SJSA1 (cell line): ENCODE measurements around the gene SPATA33. TPM values are rescaled to one million over a fixed set of nuclear protein-coding genes. Genes with fewer than 3 reads are reported as not detected.

ENCODE experiments used
- DNase-seq, 2 experiments: peaks; one replicate each; pipeline ENCODE4 v3.0.0-alpha.2; 2015 to 2020; ENCODE audit warnings: low spot score in 2 of 2, low read depth in 1 of 2
- H3K27ac ChIP-seq: fragments of 250-450 bp; sonication (Bioruptor Pico); 2 replicates; pipeline ENCODE4 v1.5.1; 2020; ENCODE audit warnings: mild to moderate bottlenecking, moderate library complexity
- H3K27me3 ChIP-seq: fragments of 250-450 bp; sonication (Bioruptor Pico); replicated peaks from 2 replicates; pipeline ENCODE4 v1.5.1; 2020; ENCODE audit warnings: mild to moderate bottlenecking, moderate library complexity
- H3K36me3 ChIP-seq: fragments of 250-450 bp; sonication (Bioruptor Pico); 2 replicates; pipeline ENCODE4 v1.5.1; 2020; ENCODE audit warnings: mild to moderate bottlenecking
- H3K4me1 ChIP-seq: fragments of 250-450 bp; sonication (Bioruptor Pico); replicated peaks from 2 replicates; pipeline ENCODE4 v1.6.1; 2021; ENCODE audit warnings: mild to moderate bottlenecking
- H3K4me3 ChIP-seq: fragments of 250-450 bp; sonication (Bioruptor Pico); 2 replicates; pipeline ENCODE4 v1.5.1; 2020; ENCODE audit warnings: mild to moderate bottlenecking
- H3K9me3 ChIP-seq: fragments of 250-450 bp; sonication (Bioruptor Pico); replicated peaks from 2 replicates; pipeline ENCODE4 v1.5.1; 2020; ENCODE audit warnings: mild to moderate bottlenecking
- total RNA-seq: library from RNA; depleted of rRNA; stranded (reverse); fragments of >200 nt; shearing (Covaris generic); gene quantifications from 2 replicates; pipeline ENCODE4 v1.2.3, GENCODE V29; 2014; rRNA removed

Gene SPATA33
- total RNA-seq, 1 experiment from 2014 or later: 8.3 TPM

DNA sequence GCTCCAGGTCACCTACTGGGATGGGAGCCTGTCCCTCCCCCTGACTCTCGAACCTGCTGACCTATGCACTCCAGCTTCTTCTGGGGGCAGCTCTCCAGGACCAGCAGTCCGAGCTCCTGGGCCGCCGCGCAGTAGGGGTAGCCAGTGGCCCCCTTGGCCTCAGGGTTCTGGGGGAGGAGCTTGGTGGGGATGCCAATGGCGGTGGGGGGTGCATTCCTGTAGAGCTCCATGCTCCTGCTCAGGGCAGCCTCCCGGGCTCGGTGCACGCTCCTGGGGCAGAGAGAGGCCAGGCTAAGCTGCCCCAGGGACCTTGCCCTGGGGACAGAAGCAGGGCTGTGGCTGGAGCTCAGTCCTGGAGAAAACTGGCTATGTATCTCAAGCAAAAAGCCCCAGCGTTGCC lies 51.5 kb downstream of the SPATA33 start:
- no peak overlapping the region for H3K27ac ChIP-seq
- no peaks in the 10 kb centered on the region for H3K36me3 ChIP-seq
- no peak overlapping the region for H3K4me3 ChIP-seq
- no peaks in the 10 kb centered on the region for H3K9me3 ChIP-seq
- no peak for DNase-seq
- H3K4me1 ChIP-seq: peaks cover 8% of the 10 kb centered on the region
- H3K27me3 ChIP-seq: no peaks in the 10 kb centered on the region

DNA sequence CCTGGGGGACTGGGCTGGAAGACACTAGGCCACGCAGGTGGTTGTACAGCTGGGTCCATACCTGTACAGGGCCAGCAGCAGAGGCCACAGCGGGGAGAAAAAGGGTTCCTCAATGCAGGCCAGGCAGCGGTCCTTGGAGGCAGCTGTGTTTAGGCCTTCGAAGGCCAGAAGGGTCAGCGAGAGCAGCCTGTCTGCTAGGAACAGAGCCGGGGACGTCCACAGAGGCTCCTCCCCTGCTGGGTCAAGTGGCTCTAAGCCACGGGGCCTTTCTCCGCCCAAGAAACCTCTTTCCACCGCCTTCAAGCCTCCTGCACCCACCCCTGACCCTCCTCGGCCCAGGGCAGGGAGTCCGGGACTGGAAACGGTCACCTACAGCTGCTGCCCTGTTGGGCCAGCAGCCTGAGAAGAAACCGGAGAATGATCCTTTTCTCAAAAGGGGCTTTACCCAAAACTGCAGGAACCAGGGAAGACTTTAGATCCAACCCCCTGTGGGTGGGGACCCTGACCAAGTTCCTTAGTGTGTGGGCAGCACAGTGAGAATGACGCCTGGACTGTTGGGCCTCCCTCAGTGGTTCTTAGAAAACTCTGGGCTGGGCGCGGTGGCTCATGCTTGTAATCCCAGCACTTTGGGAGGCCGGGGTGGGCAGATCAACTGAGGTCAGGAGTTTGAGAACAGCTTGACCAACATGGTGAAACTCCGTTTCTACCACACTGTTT lies 52.2 kb downstream of the SPATA33 start:
- H3K9me3 ChIP-seq: no peaks in the 10 kb centered on the region
- H3K27me3 ChIP-seq: no peaks in the 10 kb centered on the region
- DNase-seq: no peak
- no peaks in the 10 kb centered on the region for H3K36me3 ChIP-seq
- no peak overlapping the region for H3K27ac ChIP-seq
- no peak overlapping the region for H3K4me3 ChIP-seq
- H3K4me1 ChIP-seq: peaks cover 8% of the 10 kb centered on the region

DNA sequence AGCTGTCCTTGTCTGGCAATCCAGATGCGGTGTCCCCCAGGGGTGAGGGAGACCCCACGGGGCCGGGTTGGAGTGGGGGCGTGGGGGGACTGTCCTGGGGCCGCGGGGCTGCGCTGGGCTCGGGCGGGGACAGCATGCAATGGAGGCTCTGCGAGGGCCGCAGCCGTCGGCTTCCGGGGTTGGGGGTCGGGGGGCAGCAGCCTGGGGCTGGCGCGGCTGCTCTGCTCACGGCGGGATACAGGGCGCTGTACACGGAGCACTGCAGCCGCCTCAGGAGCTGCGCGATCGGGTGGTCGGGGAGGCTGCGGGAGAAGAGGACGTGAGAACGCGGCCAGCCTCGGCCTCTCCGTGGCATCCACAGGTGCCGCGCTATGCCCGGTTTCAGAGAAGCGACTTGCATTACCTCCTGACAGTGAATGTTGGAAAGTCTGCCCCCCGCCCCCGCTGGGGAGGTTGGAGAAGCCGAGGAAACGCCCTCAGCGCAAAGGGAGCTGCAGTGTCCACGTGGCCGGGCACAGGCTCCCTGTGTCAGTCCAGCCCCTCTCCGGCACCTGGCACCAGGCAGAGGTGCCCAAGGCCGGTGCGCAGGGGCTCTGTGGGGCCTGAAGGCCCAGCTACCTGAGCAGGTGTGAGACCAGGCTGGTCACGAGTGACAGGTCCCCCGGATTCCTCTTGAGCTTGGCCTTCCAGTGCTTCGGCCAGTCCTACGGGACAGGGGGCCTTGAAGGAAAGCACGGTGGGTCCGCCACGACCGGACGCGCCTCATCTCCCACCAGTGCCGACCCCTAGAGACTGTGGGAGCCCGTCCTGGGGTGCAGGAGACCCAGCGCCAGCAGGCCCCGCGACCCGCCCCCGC lies 53.3 kb downstream of the SPATA33 start:
- Histone ChIP-seq H3K27me3 (no peaks in the 10 kb centered on the region), H3K4me1 (peaks cover 4% of the 10 kb centered on the region), H3K4me3 (no peak overlapping the region), H3K27ac (no peak overlapping the region), H3K36me3 (no peaks in the 10 kb centered on the region), H3K9me3 (no peaks in the 10 kb centered on the region)
- peak in 1 of 2 experiments; percentile 47 for DNase-seq

DNA sequence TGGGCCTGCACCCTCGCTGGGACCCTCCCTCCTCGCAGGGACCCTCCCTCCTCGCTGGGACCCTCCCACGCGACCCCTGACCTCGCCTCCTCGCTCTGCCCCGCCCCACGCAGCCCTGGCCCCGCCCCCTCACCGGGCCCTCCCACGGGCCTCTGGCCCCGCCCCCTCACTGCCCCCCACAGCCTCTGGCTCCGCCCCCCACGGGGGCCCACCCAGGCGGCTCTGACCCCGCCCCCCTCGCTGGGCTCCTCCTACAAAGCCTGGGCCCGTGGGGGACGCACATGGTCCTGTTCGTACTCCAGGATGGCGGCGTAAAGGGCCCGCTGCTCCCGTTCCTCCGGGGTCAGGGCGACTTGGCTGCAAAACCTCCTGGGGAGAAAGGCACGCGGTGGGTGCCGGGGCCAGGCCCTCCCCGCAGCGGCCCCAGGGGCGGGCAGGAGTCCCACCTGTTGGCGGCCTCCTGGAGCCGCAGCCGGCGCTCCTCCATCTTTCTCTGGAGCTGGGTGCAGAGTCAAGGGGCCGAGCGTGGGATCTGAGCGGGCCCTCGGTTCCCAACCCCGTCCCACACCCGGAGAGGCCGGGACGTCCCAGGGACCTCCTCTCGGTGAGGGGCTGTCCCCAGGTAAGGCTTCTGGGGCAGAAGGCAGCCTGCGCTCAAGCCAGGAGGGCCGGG lies 54.1 kb downstream of the SPATA33 start:
- no peaks in the 10 kb centered on the region for H3K27me3 ChIP-seq
- no peaks in the 10 kb centered on the region for H3K36me3 ChIP-seq
- no peaks in the 10 kb centered on the region for H3K4me1 ChIP-seq
- H3K9me3 ChIP-seq: no peaks in the 10 kb centered on the region
- no peak overlapping the region for H3K4me3 ChIP-seq
- H3K27ac ChIP-seq: no peak overlapping the region
- peak in 1 of 2 experiments; percentile 49 for DNase-seq

DNA sequence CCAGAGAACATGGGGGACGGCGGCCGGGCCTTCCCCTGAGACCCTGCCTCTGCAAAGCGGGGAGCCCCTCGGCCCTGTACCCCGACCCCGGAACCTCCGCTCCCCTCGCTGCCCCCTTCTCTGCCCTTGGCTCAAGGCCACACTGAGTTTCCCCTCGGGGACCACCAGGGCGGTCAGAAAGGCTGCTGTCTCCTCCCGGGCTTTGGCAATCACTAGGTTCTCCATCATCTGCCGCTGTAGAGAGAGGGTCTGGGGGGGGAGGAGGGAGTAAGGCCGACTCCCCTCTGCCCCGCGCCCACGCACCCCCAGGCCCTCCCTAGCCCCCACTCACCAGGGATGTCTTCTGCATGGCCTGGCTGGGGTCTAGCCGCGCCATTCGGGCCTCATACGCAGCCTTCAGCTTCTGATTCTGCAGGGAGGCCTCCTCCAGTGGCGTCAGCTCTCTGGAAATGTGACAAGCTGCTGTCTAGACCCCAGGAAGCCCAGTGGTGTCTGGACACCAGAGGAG lies 54.7 kb downstream of the SPATA33 start:
- Histone ChIP-seq H3K27ac (no peak overlapping the region), H3K4me3 (no peak overlapping the region), H3K9me3 (no peaks in the 10 kb centered on the region), H3K36me3 (no peaks in the 10 kb centered on the region), H3K27me3 (no peaks in the 10 kb centered on the region), H3K4me1 (no peaks in the 10 kb centered on the region)
- no peak for DNase-seq

DNA sequence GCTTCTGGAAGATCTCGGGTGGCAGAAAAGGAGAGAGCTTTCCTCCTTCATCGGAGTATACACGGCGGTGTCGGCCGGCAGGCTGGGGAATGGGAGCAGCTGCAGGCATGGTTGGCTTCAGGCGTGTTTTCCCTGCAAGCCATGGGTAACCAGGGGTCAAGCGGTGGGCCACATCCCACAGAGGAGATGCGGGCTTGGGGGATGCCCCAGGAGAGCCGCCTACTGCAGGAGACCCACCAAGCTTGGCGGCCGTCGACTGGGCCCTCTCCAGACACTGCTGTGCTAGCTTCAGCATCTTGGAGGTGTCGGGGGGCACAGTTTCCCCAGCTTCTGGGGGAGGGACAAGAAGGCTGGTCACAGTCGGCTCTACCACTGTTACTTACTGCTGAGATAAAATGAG lies 58.9 kb downstream of the SPATA33 start:
- Histone ChIP-seq H3K27me3 (no peaks in the 10 kb centered on the region), H3K4me1 (peaks cover 14% of the 10 kb centered on the region), H3K27ac (no peak overlapping the region), H3K4me3 (no peak overlapping the region), H3K36me3 (peaks cover 10% of the 10 kb centered on the region), H3K9me3 (no peaks in the 10 kb centered on the region; the same call in 1 of the 2 replicates)
- DNase-seq: peak in 1 of 2 experiments; percentile 48

DNA sequence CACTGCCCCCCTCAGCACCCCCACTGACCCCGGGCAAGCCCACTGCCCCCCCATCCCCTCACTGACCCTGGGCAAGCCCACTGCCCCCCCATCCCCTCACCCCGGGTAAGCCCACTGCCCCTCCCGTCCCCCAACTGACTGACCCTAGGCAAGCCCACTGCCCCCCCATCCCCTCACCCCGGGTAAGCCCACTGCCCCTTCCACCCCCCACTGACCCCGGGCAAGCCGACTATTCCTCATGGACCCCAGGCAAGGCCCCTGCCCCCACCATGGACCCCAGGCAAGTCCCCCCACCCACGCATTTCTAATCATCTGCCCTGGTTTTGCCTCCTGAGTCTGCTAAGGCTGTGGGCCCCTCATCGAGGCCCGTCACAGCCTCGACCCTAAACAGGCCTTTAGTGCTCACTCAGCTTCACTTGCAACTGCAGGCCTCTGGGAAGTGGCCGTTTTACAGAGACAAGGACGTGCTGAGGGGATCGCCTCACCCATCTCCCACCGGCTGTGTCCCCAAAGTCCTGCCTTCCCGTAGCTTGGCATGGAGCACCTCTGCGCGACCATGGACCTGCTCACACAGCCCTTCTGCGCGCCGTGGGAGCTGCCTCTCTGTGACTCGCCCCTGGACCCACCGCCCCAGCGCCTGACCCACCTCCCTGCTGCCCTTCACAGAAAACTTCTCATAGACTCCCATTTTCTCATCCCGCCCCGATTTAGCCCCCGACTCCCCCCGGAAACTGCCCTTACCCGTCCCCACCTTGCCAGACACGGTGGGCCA lies 59.5 kb downstream of the SPATA33 start:
- peaks cover 16% of the 10 kb centered on the region for H3K36me3 ChIP-seq
- no peaks in the 10 kb centered on the region for H3K27me3 ChIP-seq
- peaks cover 20% of the 10 kb centered on the region for H3K4me1 ChIP-seq
- no peak overlapping the region for H3K4me3 ChIP-seq
- no peak for DNase-seq
- no peaks in the 10 kb centered on the region; the same call in 1 of the 2 replicates for H3K9me3 ChIP-seq
- H3K27ac ChIP-seq: no peak overlapping the region

DNA sequence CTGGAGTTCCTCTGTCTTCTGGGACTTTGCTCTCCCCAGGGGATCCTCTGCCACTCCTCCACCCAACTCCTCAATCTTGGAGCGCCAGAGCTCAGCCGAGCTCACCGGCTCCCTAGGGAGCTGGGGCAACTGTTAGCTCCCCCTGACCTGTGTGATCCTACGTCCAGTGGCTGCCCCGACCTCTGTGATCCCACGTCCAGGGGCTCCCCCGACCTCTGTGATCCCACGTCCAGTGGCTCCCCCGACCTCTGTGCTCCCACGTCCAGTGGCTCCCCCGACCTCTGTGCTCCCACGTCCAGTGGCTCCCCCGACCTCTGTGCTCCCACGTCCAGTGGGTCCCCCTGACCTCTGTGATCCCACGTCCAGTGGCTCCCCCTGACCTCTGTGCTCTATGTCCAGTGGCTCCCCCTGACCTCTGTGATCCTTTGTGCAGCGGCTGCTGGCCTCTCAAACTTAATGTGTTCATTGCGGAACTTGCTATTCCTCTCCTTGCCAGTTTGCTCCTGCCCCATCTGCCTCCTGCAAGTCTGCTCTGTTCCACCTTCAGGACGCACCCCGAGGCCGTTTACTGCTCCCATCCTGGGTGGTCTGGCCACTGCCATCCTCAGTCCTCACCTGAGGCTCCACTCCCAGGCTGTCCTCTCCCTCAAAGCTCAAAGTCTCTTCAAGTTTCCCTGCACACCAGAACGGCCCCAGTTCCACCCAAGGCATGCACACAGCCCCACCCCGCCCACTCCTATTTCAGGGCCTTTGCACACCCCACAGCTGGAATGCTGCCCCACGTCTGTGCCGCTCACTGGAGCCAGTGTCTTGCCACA lies 60.3 kb downstream of the SPATA33 start:
- no peaks in the 10 kb centered on the region for H3K27me3 ChIP-seq
- peaks cover 24% of the 10 kb centered on the region for H3K36me3 ChIP-seq
- H3K4me1 ChIP-seq: peaks cover 28% of the 10 kb centered on the region
- DNase-seq: no peak
- no peaks in the 10 kb centered on the region; the same call in 1 of the 2 replicates for H3K9me3 ChIP-seq
- H3K4me3 ChIP-seq: no peak overlapping the region
- H3K27ac ChIP-seq: no peak overlapping the region

Other genes with a start within 250 kb of the SPATA33 start
- 48.0 and 55.6 TPM in 2 replicates for gene ANKRD11, start 167.3 kb upstream of the SPATA33 start, total RNA-seq
- gene SPG7, start 149.4 kb upstream of the SPATA33 start, total RNA-seq: 131 and 144 TPM in 2 replicates
- 2,780 and 5,802 TPM in 2 replicates for gene RPL13, start 97.2 kb upstream of the SPATA33 start, total RNA-seq
- gene CPNE7, start 82.1 kb upstream of the SPATA33 start, total RNA-seq: 0.84 TPM in 1 of 2 replicates, not detected in the other
- gene DPEP1, start 44.2 kb upstream of the SPATA33 start, total RNA-seq: 6.2 and 10.7 TPM in 2 replicates
- 91.1 and 118 TPM in 2 replicates for gene CHMP1A, start 128 bp upstream of the SPATA33 start, total RNA-seq
- 26.8 and 29.5 TPM in 2 replicates for gene CDK10, start 28.9 kb downstream of the SPATA33 start, total RNA-seq
- gene SPATA2L, start 43.9 kb downstream of the SPATA33 start, total RNA-seq: 12.1 and 18.4 TPM in 2 replicates
- 4.5 and 8.1 TPM in 2 replicates for gene VPS9D1, start 63.1 kb downstream of the SPATA33 start, total RNA-seq
- 7.8 and 16.4 TPM in 2 replicates for gene ZNF276, start 63.7 kb downstream of the SPATA33 start, total RNA-seq
- 16.0 and 27.8 TPM in 2 replicates for gene FANCA, start 158.8 kb downstream of the SPATA33 start, total RNA-seq
- gene SPIRE2, start 170.6 kb downstream of the SPATA33 start, total RNA-seq: 2.3 and 2.7 TPM in 2 replicates
- 122 and 128 TPM in 2 replicates for gene TCF25, start 215.8 kb downstream of the SPATA33 start, total RNA-seq